Stimulated activated CD4-positive, alpha-beta T cell treated with anti-CD3 and anti-CD28 coated beads, Interleukin-15, amount 100 ng/mL, for 48 hours (primary cell): ENCODE measurements around the gene CAPN15.

Source experiments
- DNase-seq, 2 donors: peaks; one replicate each; pipeline ENCODE4 v3.0.0-alpha.2; 2020; ENCODE audit warnings: low read depth in 2 of 2

Gene CAPN15

GRCh38 chr16:544517-544916 is 17.0 kb downstream of the CAPN15 start:
- no peak for DNase-seq

DNA sequence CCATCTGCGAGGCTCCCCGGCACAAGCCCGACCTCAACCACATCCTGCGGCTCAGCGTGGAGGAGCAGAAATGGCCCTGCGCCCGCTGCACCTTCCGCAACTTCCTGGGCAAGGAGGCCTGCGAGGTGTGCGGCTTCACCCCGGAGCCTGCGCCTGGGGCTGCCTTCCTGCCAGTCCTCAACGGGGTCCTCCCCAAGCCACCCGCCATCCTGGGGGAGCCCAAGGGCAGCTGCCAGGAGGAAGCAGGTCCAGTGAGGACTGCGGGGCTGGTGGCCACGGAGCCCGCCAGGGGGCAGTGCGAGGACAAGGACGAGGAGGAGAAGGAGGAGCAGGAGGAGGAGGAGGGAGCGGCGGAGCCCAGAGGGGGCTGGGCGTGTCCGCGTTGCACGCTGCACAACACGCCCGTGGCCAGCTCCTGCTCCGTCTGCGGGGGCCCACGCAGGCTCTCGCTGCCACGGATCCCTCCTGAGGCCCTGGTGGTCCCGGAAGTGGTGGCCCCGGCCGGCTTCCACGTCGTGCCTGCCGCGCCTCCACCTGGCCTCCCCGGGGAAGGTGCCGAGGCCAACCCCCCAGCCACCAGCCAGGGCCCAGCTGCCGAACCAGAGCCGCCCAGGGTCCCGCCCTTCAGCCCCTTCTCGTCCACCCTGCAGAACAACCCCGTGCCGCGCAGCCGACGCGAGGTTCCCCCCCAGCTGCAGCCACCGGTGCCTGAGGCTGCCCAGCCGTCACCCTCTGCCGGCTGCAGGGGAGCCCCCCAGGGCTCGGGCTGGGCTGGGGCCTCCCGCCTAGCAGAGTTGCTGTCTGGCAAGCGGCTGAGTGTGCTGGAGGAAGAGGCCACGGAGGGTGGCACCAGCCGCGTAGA is 19.6 kb downstream of the CAPN15 start:
- no peak for DNase-seq

DNA sequence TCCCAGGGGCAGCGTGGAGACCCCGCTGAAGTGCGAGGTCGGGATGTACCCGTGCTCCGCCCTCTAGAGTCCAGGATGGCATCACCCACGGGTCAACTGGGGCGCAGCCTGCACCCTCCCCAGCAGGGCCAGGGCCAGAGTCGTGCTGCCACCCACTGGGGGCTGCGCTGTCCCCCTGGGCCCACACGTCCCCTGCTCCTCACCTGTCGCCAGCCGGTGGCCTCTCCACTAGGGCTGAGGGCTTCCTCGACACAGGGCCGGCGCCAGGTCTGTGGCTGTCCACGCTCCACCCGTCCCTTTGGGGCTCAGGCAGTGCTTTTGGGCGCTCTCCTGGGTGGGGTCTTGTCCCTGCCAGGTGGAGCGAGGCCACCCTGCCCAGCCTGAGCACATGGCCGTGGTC is 21.1 kb downstream of the CAPN15 start:
- DNase-seq, result no peak

DNA sequence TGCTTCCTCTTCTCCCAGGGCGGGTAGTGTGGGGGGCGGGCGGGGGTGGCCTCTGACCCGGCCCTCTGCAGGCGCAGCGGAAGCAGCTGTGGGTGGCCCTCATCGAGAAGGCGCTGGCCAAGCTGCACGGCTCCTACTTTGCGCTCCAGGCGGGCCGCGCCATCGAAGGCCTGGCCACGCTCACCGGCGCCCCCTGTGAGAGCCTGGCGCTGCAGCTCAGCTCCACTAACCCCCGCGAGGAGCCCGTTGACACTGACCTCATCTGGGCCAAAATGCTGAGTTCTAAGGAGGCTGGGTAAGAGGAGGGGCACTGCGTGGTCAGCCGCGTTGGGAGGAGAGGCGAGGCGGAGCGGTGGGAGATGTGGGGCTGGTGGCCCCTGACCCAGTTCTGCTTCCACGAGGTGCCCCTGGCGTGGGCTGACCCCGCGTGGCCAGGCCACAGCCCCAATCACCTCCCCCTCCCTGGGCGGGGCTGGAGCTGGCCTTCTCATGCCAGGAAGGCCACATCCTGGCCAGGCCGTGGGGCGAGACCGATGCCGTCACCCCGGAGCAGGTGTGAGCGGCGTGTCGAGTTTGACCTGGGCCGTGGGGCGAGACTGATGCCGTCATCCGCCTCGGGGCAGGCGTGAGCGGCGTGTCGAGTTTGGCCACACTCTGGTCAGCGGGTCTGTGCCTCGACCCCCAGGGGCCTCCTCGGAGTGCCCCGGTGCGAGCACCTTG is 22.2 kb downstream of the CAPN15 start:
- DNase-seq, result no peak

DNA sequence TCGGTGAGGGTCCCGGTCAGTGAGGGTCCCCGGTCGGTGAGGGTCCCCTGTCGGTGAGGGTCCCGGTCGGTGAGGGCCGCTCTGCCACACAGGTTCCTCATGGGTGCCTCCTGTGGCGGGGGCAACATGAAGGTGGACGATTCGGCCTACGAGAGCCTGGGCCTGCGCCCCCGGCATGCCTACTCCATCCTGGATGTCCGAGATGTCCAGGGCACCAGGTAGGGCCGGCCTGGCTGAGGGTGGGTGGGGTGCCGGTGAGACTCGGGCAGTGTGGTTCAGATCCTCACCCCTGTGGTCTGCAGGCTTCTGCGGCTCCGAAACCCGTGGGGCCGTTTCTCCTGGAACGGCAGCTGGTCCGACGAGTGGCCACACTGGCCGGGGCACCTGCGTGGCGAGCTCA is 23.7 kb downstream of the CAPN15 start:
- DNase-seq, result no peak

DNA sequence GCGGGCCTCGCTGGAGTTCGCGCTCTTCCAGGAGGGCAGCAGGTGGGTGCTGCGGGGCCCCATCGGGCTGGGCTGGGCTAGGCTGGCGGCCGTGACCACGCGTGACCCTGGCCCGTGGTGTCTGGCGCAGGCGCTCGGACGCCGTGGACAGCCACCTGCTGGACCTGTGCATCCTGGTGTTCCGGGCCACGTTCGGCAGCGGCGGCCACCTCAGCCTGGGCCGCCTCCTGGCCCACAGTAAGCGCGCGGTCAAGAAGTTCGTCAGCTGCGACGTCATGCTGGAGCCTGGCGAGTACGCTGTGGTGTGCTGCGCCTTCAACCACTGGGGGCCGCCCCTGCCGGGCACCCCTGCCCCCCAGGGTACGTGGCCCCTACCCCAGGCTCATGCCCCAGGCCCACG is 24.7 kb downstream of the CAPN15 start:
- no peak for DNase-seq

DNA sequence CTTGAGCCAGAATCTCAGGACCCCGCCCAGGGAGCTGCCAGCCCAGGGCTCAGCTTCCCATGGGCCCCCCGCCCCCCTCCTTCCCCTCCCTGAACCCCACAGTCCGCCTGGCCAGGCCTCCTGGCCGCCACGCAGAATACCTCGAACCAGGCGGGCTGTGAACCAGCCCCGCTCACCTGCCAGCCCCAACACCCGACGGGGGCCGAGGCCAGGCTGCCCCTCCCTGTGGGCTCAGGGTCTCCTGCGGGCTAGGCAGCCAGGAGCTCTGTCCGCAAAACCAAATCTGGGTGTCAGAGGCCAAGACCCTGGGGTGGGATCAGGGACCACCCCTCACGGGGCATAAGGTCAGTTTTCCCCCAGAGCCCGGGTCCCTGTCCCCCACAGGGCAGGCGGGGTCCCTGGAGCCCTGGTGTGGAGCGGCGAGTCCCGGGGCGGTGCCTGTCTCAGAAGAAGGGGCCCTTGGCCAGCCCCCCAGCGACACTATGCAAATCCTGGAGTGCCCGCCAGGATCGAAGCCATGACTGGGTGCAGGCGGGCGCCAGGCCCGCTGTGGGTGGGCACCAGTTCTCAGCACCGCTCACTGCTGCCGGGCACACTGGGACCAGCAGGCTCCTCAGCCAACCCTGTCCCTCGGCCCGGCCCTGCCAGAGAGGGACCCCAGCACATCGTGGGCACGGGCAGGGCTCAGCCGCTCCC is 26.2 kb downstream of the CAPN15 start:
- DNase-seq, result no peak

DNA sequence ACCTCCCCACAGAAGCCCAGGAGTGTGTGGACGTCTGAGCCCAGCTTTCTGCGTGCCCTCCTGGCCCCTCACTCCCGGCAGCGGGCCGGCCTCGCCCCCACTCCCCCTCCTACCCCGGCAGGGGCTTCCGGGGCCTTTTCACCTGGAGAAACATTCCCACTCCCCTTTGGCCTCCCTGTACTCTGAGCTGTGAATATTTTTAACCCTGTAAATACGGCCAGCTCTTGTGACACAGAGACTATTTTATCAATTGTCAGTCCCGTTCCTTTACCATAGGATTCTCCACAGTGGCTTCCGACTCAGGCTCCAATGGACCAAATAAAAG is 26.7 kb downstream of the CAPN15 start:
- no peak for DNase-seq

DNA sequence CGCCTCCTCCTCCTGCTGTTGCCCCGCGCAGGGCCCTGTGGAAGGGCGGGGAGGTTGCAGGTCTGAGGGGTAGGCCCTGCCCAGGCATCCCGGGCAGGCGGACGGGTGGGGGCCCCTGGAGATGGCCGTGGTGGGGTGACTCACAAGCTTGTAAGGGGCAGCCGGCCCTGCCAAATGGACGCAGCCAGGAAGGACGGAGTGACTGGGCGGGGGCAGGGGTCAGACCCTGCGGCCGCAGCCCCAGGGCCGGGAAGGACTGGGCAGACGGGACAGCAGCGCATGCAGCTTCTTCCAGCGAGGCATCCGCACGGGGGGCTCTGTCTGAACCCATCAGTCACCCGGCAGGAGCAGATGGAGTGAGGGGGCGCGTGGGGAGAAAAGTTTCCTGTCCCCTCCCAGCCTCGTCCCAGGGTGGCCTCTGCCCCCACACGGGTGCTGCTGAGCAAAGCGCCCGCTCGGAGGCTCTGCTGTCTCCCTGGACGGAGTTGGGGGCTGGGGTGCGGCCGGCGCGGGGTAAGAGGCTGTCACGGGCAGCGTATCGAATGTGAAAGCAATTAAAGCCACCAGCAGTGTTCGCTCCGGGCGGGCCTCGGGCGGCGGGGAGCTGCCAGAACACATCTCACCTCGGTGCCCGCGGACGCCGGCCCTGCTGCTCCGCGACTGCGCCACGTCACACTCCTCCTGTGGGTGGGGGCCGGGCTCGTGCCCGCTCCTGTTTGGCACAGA is 27.3 kb downstream of the CAPN15 start:
- DNase-seq, result no peak

DNA sequence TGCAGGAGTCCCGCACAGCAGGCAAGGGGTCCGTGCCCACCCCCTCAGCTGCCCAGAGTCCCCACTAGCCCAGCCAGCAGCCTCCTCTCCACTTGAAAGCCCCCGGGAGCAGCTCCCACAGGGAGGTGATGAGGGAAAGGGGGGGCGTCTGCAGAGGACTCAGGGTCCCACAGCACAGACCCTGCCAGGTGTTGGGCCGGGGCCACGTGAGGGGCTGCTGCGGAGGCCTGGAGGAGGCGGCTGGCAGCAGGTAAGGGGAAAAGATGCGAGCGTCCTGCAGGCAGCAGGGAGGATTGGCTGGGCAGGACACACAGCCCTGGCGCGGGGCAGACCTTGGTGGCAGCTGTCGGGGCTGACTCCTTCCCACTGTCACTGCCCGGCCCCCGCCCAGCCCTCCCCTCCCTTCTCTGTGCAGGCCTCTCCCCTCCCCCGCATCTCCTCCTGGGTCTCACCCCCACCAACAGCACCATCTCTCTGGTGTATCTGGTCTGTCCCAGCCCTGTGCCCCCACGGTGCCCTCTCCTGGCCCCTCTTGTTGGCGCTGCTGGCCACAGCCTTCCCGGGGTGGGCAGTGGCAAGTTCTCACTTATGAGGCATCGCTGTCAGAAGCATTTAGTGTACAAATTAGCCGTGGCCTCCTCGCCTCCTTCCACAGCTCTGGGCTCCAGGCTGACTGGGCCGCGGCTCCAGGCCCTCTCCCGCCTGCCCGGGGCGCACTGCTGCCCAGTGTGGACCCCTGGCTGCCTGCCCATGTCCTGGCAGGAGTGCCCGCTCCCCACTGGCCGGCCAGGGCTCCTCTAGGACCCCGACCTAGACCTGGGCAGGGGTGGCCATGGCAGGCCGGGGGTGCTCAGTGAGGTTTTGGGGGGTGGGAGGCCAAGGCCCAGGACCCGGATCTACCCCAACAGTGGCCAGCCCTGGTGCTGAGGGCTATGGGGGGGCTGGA is 28.3 kb downstream of the CAPN15 start:
- no peak for DNase-seq

DNA sequence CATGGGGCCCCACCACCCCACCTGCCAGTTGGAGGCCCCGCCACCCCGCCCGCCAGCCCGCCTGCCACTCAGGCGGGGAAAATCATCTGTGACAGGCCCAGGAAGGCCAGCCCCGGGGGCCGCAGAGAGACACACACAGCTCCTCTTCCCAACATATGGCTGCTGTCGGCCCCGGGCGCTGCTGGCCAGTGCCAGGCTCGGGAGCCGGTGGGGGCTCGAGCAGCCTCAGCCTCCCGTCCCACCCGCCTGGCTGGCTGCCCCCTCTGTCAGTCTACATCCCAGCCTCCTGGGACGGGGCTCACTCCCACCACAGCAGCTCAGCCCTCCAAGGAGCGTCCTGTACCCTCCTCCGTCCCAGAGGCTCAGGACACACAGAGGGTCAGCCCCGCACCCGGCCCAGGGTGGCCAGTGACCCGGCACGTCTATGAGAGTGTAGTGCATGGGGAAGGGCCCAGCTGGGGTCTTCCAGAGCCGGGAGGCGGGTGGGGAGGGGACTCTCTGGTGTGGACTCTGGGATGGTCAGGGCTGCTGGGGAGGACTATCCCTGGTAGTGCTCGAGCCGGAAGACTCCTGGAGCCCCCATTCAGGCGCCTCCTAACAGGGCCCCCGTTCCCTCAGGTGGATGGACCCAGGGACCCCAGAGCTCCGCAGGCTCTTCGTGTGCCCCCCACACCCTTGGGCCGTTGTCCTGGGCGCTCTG is 29.1 kb downstream of the CAPN15 start:
- no peak for DNase-seq

DNA sequence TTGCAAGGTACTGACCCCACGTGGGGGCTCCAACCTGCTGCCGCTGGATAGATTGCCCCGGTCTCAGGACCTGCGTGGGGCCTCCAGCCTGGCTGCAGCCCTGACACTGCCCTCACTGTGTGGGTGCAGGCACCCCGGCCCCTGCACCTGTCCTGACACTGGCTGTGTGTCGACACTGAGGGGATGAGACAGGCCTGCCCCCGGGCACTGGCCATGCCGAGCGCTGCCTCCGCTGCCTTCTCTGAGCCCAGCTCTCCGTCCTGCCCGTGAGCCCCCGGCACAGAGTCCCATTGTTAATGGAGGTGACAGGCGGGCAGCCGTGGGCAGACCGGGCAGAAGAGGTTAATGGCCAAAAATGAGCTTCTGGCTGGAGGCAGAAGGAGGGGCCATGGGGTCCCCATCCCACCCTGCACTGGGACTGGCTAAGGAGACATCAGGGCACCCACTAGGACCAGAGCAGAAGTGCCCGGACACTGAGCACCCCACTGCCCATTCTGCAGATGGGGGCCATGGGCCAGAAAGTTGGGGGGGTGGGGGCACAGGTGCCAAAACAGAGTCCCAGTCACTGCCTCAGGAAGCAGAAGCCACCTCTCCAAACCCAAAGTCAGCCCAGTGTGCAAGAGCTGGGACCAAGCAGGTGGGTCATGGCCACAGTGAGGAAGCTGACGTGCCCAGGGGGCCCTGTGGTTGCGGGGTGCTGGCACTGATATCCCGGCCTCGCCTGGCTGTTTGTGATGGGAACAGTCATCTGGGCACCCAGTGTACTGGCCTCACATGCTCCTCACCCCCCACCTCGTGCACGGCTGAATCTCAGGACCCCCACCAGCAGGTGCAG is 30.2 kb downstream of the CAPN15 start:
- DNase-seq, result no peak

GRCh38 chr16:558298-559020 is 30.9 kb downstream of the CAPN15 start:
- DNase-seq, result no peak

DNA sequence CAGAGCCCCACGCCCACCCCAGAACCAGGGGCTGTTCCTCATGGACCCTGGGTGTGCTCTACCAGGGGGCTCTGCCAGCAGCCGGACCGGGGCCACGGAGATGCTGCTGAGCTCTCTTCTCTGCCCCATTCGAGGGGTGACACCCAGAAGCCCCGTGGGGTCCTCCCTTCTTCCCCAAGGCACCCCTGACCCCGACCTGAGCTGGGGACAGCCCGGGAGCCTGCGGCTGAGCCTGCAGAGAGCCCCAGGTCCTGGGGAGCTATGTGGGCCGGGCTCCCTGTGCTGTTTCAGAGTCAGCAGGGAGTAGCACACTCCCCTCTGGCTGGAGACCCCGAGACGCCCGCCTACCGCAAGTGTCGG is 31.5 kb downstream of the CAPN15 start:
- DNase-seq, result no peak

- no peak for DNase-seq
These were observed 32.1 kb downstream of the CAPN15 start for GRCh38 chr16:559411-560203.

- DNase-seq, result no peak
These were observed 32.7 kb downstream of the CAPN15 start, which contains the start of gene PRR35 for GRCh38 chr16:560204-560700. Gene PRR35 (plus strand): TSS chr16:560394. CDS start chr16:563295, 2,901 bp downstream.

DNA sequence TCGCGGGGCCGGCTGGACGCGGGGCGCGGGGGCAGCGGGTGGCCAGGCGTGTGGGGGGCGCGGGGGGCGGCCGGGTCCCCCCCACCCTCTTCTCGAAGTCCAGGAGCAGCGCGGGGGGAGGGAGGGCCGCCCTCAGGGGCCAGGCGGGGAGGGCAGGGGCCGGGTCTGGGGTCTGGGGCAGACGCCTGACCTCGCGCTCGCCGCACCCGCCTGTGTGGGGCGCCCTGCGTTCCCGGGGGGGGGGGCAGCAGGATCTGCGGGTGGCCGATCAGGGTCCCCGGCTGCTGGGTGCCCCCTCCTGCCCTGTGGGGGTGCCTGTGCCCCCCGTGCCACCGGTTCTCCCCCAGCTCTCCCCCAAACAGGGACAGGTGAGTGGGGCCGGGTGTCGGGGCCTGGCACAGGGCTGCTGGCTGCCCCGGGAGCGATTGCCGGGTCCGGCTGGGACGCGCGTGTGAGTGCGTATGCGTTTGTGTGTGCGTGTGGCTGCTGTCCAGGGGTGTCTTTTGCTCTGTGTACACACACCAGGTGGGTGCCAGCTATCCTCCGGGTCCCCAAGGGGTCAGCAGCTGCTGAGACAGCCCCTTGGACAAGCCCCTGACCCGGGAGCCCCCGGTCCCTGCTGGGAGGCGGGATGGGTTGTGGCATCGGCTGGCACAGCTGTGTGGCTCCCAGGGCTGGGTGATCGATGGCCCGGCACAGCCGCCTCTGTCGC is 33.3 kb downstream of the CAPN15 start:
- DNase-seq, result no peak
